ENCODE measurements around the gene CORO7. TPM values are rescaled to one million over a fixed set of nuclear protein-coding genes. Genes with fewer than 3 reads are reported as not detected.

CORO7 gene
- total and polyA plus RNA-seq, 9 of the 15 experiments (the other 6 are each of a cell fraction or from before 2014, with no cell fraction given) = 0.45 to 77.2 (median 18.7) TPM

GRCh38 chr16:4402439-4403132 is 13.8 kb downstream of the CORO7 start (continued):
- TF ChIP-seq CCNT2 (IDR thresholded peaks at IDR 0.05; ENCODE audit: borderline replicate concordance, extremely low read depth, insufficient read length, low read depth, low read length) (no peak), CXXC5 (CRISPR knock-in tag; IDR thresholded peaks at IDR 0.05) (no peak), ARID4B (CRISPR knock-in tag; IDR thresholded peaks at IDR 0.05) (0 out of 2 replicates have a peak, but pooled peaks have one; percentile 47), ZNF583 (CRISPR knock-in tag; IDR thresholded peaks at IDR 0.05) (no peak), TAF1 (IDR thresholded peaks at IDR 0.05; ENCODE audit: control insufficient read depth, extremely low read depth, insufficient read depth, low read length, severe bottlenecking) (no peak), GABPB1 (CRISPR knock-in tag; IDR thresholded peaks at IDR 0.05) (peak; percentile 68), DLX4 (CRISPR knock-in tag; IDR thresholded peaks at IDR 0.05) (no peak), NKRF (IDR thresholded peaks at IDR 0.05; ENCODE audit: borderline replicate concordance) (no peak), THRAP3 (IDR thresholded peaks at IDR 0.05; ENCODE audit: borderline replicate concordance) (0 out of 2 replicates have a peak, but pooled peaks have one; percentile 1), C11orf30 (IDR thresholded peaks at IDR 0.05; ENCODE audit: low read depth) (no peak), KDM5B (IDR thresholded peaks at IDR 0.05; ENCODE audit: insufficient replicate concordance, low read depth, low read length) (no peak), ZNF134 (CRISPR knock-in tag; conservative IDR thresholded peaks at IDR 0.05) (no peak), FOXJ2 (tag; IDR thresholded peaks at IDR 0.05) (no peak), MAZ (CRISPR knock-in tag; conservative IDR thresholded peaks at IDR 0.05 in 1 of 2, IDR thresholded peaks at IDR 0.05 in 1 of 2) (peak; percentile 62 to 74), ZNF639 (CRISPR knock-in tag; conservative IDR thresholded peaks at IDR 0.05 in 1 of 2, IDR thresholded peaks at IDR 0.05 in 1 of 2) (no peak), CEBPG (CRISPR knock-in tag; IDR thresholded peaks at IDR 0.05) (no peak), CEBPG (tag; conservative IDR thresholded peaks at IDR 0.05 in 1 of 2, IDR thresholded peaks at IDR 0.05 in 1 of 2) (no peak), ZNF507 (tag; conservative IDR thresholded peaks at IDR 0.05) (no peak)

All from K562 (cell line).